NCI-H1417 treated with DMSO at 0.1 percent for 48 hours (cell line): Measurements from ENCODE around the gene PAXX.

Source experiments
- DNase-seq: peaks from one replicate; lab custom pipeline; 2025; lab: John Stamatoyannopoulos, UW

Gene PAXX

DNA sequence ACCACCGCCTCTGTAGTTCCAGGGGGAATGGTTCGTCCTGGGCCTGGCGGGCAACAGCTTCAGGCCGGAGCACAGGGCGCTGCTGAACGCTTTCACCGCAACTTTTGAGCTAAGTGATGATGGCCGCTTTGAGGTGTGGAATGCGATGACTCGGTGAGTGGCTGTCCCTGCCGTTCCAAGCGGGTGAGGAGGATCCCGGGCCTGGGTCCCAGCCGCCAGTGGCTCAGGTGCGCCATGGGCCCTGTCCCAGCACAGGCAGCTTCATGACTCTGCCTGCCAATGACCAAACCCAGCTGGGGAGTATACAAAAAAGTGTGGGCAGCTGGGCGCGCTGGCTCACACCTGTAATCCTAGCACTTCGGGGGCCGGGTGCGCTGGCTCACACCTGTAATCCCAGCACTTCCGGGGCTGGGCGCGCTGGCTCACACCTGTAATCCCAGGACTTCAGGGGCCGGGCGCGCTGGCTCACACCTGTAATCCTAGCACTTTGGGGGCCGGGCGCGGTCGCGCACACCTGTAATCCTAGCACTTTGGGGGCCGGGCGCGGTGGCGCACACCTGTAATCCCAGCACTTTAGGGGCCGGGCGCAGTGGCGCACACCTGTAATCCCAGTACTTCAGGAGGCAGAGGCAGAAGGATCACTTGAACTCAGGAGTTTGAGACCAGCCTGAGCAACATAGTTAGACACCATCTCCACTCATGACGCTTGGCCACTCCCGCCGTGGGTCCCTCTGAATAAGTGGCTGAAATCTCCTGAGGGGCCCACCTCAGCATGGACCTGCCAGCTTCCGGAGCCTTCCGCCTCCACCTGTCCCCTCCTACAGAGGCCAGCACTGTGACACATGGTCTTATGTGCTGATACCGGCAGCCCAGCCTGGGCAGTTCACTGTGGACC, 39.1 kb upstream of the PAXX start:
- DNase-seq = no peak

- no peak for DNase-seq
Observed at GRCh38 chr9:136953771-136954269, 38.4 kb upstream of the PAXX start.

DNA sequence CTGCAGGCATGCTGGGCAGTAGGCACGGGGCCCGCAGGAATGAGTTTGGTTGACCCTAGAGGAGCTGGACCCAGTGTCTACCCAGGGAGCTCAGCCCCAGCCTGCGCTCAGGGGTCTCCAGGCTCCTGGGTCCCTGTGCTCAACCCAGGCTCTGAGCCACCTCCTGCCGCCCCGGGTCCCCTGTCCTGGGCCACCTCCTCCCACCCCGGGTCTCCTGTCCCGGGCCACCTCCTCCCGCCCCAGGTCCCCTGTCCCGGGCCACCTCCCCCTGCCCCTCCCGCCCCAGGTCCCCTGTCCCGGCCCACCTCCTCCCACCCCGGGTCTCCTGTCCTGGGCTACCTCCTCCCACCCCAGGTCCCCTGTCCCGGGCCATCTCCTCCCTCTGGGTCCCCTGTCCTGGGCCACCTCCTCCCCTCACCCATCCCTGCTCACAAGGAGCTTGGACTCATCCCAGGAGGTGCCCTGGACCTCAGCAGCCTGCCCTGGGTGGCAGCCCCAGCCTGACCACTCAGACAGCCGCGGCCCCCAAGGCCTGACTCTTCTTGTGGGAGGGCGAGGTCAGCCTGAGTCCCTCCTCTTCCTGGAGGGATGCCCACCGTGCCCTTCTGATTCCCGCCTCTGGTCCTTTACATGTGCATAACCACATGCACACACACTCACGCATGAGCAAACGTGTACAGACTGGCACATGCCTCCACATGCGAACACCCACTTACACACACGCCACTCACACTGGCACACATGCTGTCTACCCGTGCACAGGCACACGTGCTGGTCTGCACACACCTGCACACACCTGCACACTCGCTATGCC, 37.7 kb upstream of the PAXX start:
- DNase-seq = no peak

DNA sequence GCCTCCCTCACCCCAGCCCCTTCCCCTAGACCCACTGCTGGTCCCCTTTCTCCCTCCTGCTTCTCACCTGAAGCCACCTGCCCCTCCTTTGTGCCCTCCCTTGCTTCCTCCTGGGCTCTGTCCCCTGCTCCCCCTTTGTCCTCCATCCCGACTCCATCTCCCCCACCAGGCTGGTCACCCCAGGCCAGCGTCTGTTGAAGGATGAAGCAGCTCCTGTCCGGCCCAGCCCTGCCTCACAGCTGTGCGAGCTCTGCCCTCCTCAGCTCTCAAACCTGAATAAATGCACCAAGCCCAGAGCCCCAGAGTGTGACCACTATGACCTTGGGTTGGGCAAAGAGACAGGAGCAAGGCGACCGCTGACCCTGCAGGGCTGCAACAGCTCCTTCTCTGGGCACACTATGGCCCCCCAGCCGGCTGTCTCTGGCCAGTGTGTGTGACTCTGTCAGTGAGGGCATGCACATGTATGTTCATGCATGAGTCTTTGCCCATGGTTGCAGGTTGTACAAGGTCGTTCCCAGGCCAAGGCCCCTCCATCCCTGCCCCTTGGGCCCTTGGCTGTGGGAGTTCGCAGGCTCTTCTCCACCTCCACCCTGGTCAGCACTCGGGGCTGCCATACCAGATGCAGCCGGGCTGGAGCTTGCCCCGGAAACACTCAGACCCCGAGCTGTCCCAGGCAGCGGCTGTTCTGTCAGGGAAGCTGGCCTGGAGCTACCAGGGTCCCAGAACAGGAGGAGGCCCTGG, 36.9 kb upstream of the PAXX start:
- no peak for DNase-seq

GRCh38 chr9:136955943-136956335, 36.3 kb upstream of the PAXX start:
- no peak for DNase-seq

GRCh38 chr9:136956604-136957003, 35.6 kb upstream of the PAXX start:
- DNase-seq = no peak

DNA sequence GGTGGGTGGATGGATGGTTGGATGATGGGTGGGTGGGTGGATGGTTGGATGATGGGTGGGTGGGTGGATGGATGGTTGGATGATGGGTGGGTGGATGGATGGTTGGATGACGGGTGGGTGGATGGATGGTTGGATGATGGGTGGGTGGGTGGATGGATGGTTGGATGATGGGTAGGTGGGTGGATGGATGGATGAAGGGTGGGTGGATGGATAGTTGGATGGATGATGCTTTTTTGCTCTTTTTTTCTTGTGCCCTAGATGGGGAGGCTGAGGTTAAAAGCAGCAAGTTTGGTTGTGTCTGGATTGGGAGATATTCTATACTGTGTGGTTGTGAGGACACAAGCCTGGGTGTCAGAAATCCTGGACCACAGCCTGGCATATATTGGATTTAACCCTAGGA, 34.8 kb upstream of the PAXX start:
- DNase-seq = no peak

DNA sequence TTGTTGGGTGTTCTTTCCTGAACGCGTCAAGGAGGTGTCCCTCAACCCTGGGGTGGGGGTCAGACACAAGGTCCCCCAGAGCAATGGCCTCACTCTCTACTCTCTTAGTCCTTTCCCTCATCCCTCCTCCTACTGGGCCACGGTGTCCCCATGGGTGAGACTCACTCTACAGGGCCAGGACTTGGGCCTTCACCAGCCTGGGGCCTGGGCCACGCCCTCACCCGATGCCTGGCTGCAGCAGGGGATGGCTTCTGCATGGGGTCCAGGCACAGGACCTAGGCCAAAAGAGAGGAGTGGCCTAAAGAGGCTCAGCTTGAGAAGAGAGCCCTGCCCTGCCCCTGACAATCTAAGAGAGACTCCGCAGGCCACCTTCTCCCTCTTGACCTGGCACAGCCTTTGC, 34.3 kb upstream of the PAXX start:
- DNase-seq = no peak

DNA sequence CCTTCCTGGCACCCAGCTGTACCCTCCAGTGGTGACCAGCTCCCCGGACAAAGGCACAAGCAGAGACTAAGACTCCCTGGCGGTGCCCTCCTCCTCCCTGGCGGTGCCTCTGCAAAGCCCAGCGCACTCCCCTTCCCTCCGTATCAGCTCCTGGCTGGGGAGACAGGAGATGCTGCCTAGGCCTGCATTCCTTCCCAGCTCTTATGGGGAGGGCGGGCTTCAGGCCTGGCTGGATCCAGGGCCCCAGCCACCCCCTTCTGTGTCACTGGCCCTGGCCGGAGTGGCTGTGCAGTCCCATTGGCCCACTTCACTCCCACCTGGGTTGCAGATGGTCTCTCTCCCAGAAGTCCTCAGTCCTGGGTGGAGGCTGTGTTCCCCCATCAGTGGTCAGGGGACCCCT, 33.7 kb upstream of the PAXX start:
- no peak for DNase-seq

DNA sequence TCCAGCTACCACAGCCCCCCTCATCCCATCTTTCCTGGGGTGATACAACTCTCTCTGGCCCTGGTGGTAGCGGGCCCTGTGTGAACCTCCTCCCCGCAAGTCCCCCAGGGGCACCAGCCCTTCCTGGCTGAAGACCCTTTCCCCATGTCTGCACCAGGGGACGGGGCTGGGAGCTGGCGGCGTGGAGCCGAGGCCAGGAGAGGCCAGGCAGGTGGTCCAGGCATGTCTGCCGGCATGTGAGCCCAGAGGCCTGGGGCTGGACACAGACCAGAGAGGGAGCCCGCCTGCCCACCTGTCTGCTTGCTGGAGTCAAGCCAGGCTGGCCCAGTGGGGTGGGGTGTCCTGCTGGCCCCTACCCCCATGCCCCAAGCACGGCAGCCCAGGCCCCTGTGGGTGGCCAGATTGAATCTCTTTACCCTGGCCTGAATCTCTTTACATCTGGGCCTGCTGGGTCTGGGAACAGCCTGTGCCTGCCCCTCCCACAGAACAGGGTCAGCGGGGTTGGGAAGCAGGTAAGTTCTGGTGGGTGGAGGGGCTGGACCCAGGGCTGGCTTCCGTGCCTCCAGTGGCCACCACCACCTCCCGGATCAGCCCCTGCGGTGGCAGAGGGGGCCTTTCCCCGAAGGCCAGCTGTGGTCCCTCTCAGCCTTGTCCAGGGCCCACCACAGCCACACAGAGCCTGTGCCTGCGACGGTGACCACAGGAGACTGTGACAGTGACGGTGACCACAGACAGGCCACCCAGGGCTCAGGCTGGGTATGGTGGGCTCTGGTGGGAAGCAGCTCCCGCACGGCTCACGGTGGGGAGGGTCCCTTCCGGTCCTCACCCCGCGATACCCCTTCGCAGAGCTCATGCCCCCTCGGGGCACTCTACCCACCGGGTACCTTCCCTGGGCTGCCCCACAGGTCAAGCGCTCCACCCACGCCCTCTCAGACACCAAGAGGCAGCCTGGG, 33.0 kb upstream of the PAXX start:
- DNase-seq = no peak

GRCh38 chr9:136960212-136960937, 31.8 kb upstream of the PAXX start:
- no peak for DNase-seq

DNA sequence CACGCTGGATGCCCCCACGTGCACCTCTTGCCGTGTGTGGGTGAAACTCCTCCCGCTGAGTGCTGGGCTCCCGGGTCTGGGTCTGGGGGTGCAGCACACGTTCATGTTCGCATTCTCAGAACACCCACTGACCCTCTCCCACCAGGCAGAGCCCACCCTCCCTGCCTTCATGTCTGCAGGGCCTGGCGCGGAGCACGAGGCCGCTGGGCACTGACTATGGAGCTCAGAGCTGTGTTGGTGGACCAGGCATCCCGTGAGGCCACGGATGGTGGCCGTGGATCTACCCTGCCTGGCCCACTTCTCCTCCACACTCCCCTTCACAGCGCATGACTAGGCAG, 31.3 kb upstream of the PAXX start:
- no peak for DNase-seq

- DNase-seq = no peak
Observed at GRCh38 chr9:136961279-136962065, 30.8 kb upstream of the PAXX start.

- DNase-seq = no peak
Observed at GRCh38 chr9:136962163-136962562, 30.1 kb upstream of the PAXX start.

- DNase-seq = no peak
Observed at GRCh38 chr9:136962701-136963248, 29.4 kb upstream of the PAXX start.

GRCh38 chr9:136963341-136963740, 28.9 kb upstream of the PAXX start:
- DNase-seq = no peak

DNA sequence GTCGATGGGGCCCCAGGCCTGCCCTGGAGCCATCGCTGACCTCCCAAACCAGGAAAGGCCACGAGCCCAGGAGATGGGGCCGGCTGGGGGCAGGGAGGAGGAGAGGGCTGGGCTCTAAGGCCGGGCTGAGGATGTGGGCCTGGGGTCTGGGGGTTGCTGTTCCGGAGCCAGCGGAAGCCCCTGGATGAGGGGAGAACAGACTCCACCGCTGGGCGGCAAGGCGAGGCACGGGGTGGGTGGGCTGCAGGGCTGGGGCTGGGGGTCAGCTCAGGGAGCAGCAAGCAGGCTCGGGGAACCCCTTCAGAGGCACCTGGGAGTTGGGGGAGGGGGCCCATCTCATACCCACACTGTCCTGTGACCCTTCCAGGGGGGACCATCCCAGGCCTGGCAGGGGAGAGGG, 28.5 kb upstream of the PAXX start:
- no peak for DNase-seq

- DNase-seq = no peak
Observed at GRCh38 chr9:136964171-136964689, 28.0 kb upstream of the PAXX start.

DNA sequence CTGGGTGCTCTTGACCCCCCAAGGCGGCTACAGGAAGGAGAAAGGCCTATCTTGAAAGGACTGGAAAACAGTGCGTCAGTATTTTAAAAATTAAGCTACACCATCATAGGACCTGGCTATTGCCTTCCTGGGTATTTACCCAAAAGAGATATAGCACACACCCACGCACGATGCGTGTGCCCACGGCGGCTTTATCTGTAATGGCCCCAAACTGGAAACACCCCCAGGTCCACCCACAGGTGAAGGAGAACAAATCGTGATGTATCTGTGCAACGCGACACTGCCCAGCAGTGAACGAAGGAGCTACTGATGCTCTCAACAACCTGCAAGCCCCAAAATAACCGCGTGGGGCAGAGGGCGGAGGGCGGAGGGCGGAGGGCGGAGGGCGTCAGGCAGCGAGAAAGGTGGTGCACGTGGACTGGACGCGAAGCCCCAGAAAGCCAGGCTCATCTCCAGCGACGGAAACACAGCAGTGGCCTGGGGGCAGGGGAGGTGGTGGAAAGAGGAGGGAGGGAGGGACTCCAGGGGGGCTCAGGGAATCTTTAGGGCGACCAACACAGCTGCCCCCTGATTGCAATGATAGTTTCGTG, 27.3 kb upstream of the PAXX start:
- no peak for DNase-seq
